ENCODE data around the gene KLHL17.

KLHL17 gene

GRCh38 chr1:972726-973458 lies 12.5 kb downstream of the KLHL17 start:
- peaks cover 22% of the 10 kb centered on the region for H3K27me3 ChIP-seq (ENCODE audit: insufficient read depth, poor library complexity, severe bottlenecking)
- no peak overlapping the region for H3K4me3 ChIP-seq (replicated peaks; ENCODE audit: insufficient read depth, low read length)
- no peak for DNase-seq (ENCODE audit: low read depth in 1 of 2, low spot score in 1 of 2)
- no peak overlapping the region for H3K27ac ChIP-seq (replicated peaks)
- TF ChIP-seq CTCF (IDR thresholded peaks at IDR 0.05; ENCODE audit: insufficient read depth, low read length) = no peak
- no peak for TF ChIP-seq POLR2AphosphoS5 (IDR thresholded peaks at IDR 0.05; ENCODE audit: low read depth)
- no peak for TF ChIP-seq REST (IDR thresholded peaks at IDR 0.05; ENCODE audit: insufficient replicate concordance, low read depth)
- TF ChIP-seq GABPA (IDR thresholded peaks at IDR 0.05; ENCODE audit: low read depth) = no peak

- DNase-seq (ENCODE audit: low read depth in 1 of 2, low spot score in 1 of 2) = no peak
- no peak overlapping the region for H3K27ac ChIP-seq (replicated peaks)
- peaks cover 22% of the 10 kb centered on the region for H3K27me3 ChIP-seq (ENCODE audit: insufficient read depth, poor library complexity, severe bottlenecking)
- H3K4me3 ChIP-seq (replicated peaks; ENCODE audit: insufficient read depth, low read length) = no peak overlapping the region
- TF ChIP-seq CTCF (IDR thresholded peaks at IDR 0.05; ENCODE audit: insufficient read depth, low read length) (no peak), GABPA (IDR thresholded peaks at IDR 0.05; ENCODE audit: low read depth) (no peak), POLR2AphosphoS5 (IDR thresholded peaks at IDR 0.05; ENCODE audit: low read depth) (no peak), REST (IDR thresholded peaks at IDR 0.05; ENCODE audit: insufficient replicate concordance, low read depth) (no peak), SPI1 (IDR thresholded peaks at IDR 0.05; ENCODE audit: borderline replicate concordance, low read depth) (no peak)
Observed at GRCh38 chr1:973459-974292, 13.3 kb downstream of the KLHL17 start.

GRCh38 chr1:974293-974640 lies 13.9 kb downstream of the KLHL17 start:
- TF ChIP-seq SPI1 (IDR thresholded peaks at IDR 0.05; ENCODE audit: borderline replicate concordance, low read depth) = no peak
- TF ChIP-seq POLR2AphosphoS5 (IDR thresholded peaks at IDR 0.05; ENCODE audit: low read depth) = no peak
- no peak for TF ChIP-seq REST (IDR thresholded peaks at IDR 0.05; ENCODE audit: insufficient replicate concordance, low read depth)
- TF ChIP-seq CTCF (IDR thresholded peaks at IDR 0.05; ENCODE audit: insufficient read depth, low read length) = no peak
- no peak for TF ChIP-seq GABPA (IDR thresholded peaks at IDR 0.05; ENCODE audit: low read depth)
- Histone ChIP-seq H3K27ac (replicated peaks) (no peak overlapping the region), H3K27me3 (ENCODE audit: insufficient read depth, poor library complexity, severe bottlenecking) (peaks cover 25% of the 10 kb centered on the region), H3K4me3 (replicated peaks; ENCODE audit: insufficient read depth, low read length) (no peak overlapping the region)
- no peak for DNase-seq (ENCODE audit: low read depth in 1 of 2, low spot score in 1 of 2)

Measured in HL-60 (cell line).